ENCODE measurements around the gene SLC16A3. TPM values are rescaled to one million over a fixed set of nuclear protein-coding genes. Genes with fewer than 3 reads are reported as not detected.

The SLC16A3 gene
- total and polyA plus RNA-seq, 2 of the 8 experiments (the other 6 are each of a cell fraction or from before 2014, with no cell fraction given), result 3.8 to 8.7 TPM

DNA sequence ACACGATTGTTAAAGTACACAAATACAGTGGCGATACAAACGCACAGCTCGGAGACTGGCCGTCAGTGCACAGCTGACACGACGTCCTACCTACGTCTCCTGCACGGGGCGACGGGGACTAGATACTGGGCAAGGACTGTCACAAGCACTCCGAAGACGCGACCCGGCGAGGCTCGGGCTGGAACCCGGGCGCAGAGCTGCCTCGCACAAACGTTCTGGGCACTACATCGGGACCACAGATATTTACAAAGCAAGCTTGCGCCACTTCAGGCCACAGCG, 13.8 kb downstream of the SLC16A3 start (continued):
- TF ChIP-seq CTCF (IDR thresholded peaks at IDR 0.05; ENCODE audit: control extremely low read depth in 1 of 3, insufficient read depth in 1 of 3, low read depth in 1 of 3, low read length in 3 of 3) (no peak), CREB1 (IDR thresholded peaks at IDR 0.05) (no peak), SUZ12 (IDR thresholded peaks at IDR 0.05; ENCODE audit: low read length) (no peak), SRF (IDR thresholded peaks at IDR 0.05; ENCODE audit: low read depth, low read length) (no peak), ASH2L (IDR thresholded peaks at IDR 0.05; ENCODE audit: low read length) (no peak), HDAC6 (IDR thresholded peaks at IDR 0.05; ENCODE audit: low read depth, low read length) (no peak)

Data from H1 (cell line).